CD4-positive, alpha-beta memory T cell (primary cell): Measurements from ENCODE around the gene MTA3. TPM values are rescaled to one million over a fixed set of nuclear protein-coding genes. Genes with fewer than 3 reads are reported as not detected.
"Not testable (repeated sequence)": the region's sequence is repeated elsewhere in the genome, so short reads cannot be mapped to it uniquely, and the experiment has no call there.

ENCODE experiments used
- CTCF ChIA-PET: fragments of 350-600 bp; sonication (Branson Sonifier 250); formaldehyde crosslinking; loops from one replicate; lab custom pipeline; 2021; ENCODE audit warnings: inconsistent platforms; ENCODE audit not compliant: partially characterized antibody; lab: Charles Lee
- POLR2A ChIA-PET: fragments of 350-600 bp; sonication (Branson Sonifier 250); formaldehyde crosslinking; loops from one replicate; lab custom pipeline; 2021; ENCODE audit not compliant: partially characterized antibody; lab: Charles Lee
- DNase-seq, 5 donors: peaks; one replicate each; pipeline versions ENCODE4 v3.0.0 to v3.0.0-alpha.2; 2020 to 2022; ENCODE audit warnings: mixed read lengths in 1 of 5
- H3K27ac ChIP-seq: one replicate; pipeline ENCODE4 v1.7.0; 2013; ENCODE audit warnings: low read depth, low read length
- H3K27me3 ChIP-seq: 2 replicates; pipeline ENCODE4 v1.7.0; 2013; ENCODE audit warnings: mild to moderate bottlenecking, low read length, moderate library complexity; ENCODE audit not compliant: insufficient read depth
- H3K36me3 ChIP-seq: 2 replicates; pipeline ENCODE4 v1.7.0; 2013; ENCODE audit warnings: mild to moderate bottlenecking, low read length, moderate library complexity; ENCODE audit not compliant: insufficient read depth
- H3K4me1 ChIP-seq: 2 replicates; pipeline ENCODE4 v1.7.0; 2013; ENCODE audit warnings: mild to moderate bottlenecking, low read length, moderate library complexity; ENCODE audit not compliant: insufficient read depth
- H3K4me3 ChIP-seq, 2 donors: one replicate each; pipeline ENCODE4 v1.7.0; 2013; ENCODE audit warnings: low read length in 2 of 2, mild to moderate bottlenecking in 1 of 2
- H3K9me3 ChIP-seq, 2 donors: one replicate each; pipeline ENCODE4 v1.7.0; 2013; ENCODE audit warnings: low read length in 2 of 2, control low read depth in 1 of 2; ENCODE audit not compliant: control insufficient read depth in 1 of 2
- H3K27ac Mint-ChIP-seq, 7 donors: one replicate each; pipeline ENCODE4 v1.8.0; 2020 to 2021; ENCODE audit warnings: mixed read lengths in 7 of 7, mild to moderate bottlenecking in 6 of 7, inconsistent platforms in 3 of 7, moderate library complexity in 3 of 7
- H3K27me3 Mint-ChIP-seq, 2 donors: one replicate each; pipeline ENCODE4 v1.8.0; 2020 to 2021; ENCODE audit warnings: mixed read lengths in 2 of 2
- H3K36me3 Mint-ChIP-seq, 2 donors: one replicate each; pipeline ENCODE4 v1.8.0; 2020 to 2021; ENCODE audit warnings: mixed read lengths in 2 of 2, inconsistent platforms in 1 of 2, mild to moderate bottlenecking in 1 of 2
- H3K4me1 Mint-ChIP-seq, 4 donors: one replicate each; pipeline ENCODE4 v1.8.0; 2020 to 2021; ENCODE audit warnings: mixed read lengths in 4 of 4, mild to moderate bottlenecking in 1 of 4
- H3K4me3 Mint-ChIP-seq, 8 donors: one replicate each; pipeline ENCODE4 v1.8.0; 2020 to 2021; ENCODE audit warnings: mixed read lengths in 8 of 8, mild to moderate bottlenecking in 7 of 8, moderate library complexity in 6 of 8, inconsistent platforms in 3 of 8
- H3K9me3 Mint-ChIP-seq, 8 donors: one replicate each; pipeline ENCODE4 v1.8.0; 2020 to 2021; ENCODE audit warnings: mixed read lengths in 8 of 8, mild to moderate bottlenecking in 5 of 8, inconsistent platforms in 3 of 8, moderate library complexity in 1 of 8
- intact Hi-C: fragments of 100-400 bp; cut with micrococcal nuclease; formaldehyde crosslinking; loops from one replicate; pipeline ENCODE4 v1.15.1; 2023
- polyA plus RNA-seq, 2 donors: library from polyadenylated mRNA; unstranded; fragments of 300-500 nt; fragmentation: Illumina TruSeq; gene quantifications; one replicate each; pipeline ENCODE4 v1.2.3, GENCODE V29; 2021
- total RNA-seq, 2 experiments: library from RNA; stranded (reverse); gene quantifications; one replicate each; pipeline ENCODE4 v1.2.3, GENCODE V29; 2021

Gene MTA3
- total and polyA plus RNA-seq, 4 experiments from 2014 or later, result 7.7 to 21.3 (median 13.3) TPM

DNA sequence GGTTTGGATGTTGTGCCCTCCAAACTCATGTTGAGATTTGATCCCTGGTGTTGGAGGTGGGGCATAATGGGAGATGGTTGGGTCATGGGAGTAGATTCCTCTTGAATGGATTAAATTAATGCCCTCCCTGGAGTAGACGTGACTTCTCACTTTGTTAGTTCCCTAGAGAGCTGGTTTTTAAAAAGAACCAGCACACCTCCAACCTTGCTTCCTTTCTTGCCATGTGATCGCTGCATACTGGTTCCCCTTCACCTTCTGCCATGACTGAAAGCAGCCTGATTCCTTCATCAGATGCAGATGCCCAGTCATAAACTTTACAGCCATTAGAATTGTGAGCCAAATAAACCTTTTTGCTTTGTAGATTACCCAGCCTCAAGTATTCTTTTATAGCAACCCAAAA is 21.7 kb downstream of the MTA3 start:
- Histone ChIP-seq H3K36me3 (no peaks in the 10 kb centered on the region), H3K9me3 (no peaks in the 10 kb centered on the region), H3K4me1 (no peaks in the 10 kb centered on the region), H3K27ac (no peak overlapping the region), H3K27me3 (no peaks in the 10 kb centered on the region), H3K4me3 (no peak overlapping the region)
- intact Hi-C loops, result no loop called here
- CTCF ChIA-PET, result no interaction called here
- Mint-ChIP-seq H3K27ac (no peak overlapping the region), H3K4me1 (peaks cover 0 to 7% (median 3%) of the 10 kb centered on the region in 4 donors), H3K4me3 (no peak overlapping the region), H3K36me3 (peaks cover 2 to 24% of the 10 kb centered on the region in 2 donors), H3K9me3 (no peaks in the 10 kb centered on the region), H3K27me3 (no peaks in the 10 kb centered on the region)
- DNase-seq, result no peak
- POLR2A ChIA-PET, result no interaction called here

DNA sequence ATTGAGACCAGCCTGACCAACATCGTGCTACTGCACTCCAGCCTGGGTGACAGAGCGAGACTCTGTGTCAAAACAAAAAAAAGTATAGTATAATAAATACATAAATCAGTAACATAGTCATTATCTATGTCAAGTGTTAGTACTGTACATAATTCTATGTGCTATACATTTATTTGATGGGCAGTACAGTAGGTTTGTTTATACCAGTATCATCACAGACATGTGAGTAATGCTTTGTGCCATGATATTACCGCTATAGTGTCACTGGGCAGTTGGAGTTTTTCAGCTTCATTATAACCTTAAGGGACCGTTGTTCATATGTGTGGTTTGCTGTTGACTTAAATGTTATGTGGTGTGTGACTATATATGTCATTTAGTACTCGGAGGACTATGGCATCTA is 24.9 kb downstream of the MTA3 start:
- Mint-ChIP-seq H3K36me3 (peaks cover 2 to 11% of the 10 kb centered on the region in 2 donors), H3K9me3 (no peaks in the 10 kb centered on the region), H3K4me3 (no peak overlapping the region), H3K27me3 (no peaks in the 10 kb centered on the region), H3K4me1 (peaks cover 0 to 3% (median 1%) of the 10 kb centered on the region in 4 donors), H3K27ac (no peak overlapping the region)
- H3K36me3 ChIP-seq, result no peaks in the 10 kb centered on the region
- POLR2A ChIA-PET, result no interaction called here
- H3K27ac ChIP-seq, result no peak overlapping the region
- no peaks in the 10 kb centered on the region for H3K4me1 ChIP-seq
- intact Hi-C loops, result no loop called here
- H3K9me3 ChIP-seq, result no peaks in the 10 kb centered on the region
- H3K4me3 ChIP-seq, result no peak overlapping the region
- CTCF ChIA-PET, result no interaction called here
- no peak for DNase-seq
- H3K27me3 ChIP-seq, result no peaks in the 10 kb centered on the region

DNA sequence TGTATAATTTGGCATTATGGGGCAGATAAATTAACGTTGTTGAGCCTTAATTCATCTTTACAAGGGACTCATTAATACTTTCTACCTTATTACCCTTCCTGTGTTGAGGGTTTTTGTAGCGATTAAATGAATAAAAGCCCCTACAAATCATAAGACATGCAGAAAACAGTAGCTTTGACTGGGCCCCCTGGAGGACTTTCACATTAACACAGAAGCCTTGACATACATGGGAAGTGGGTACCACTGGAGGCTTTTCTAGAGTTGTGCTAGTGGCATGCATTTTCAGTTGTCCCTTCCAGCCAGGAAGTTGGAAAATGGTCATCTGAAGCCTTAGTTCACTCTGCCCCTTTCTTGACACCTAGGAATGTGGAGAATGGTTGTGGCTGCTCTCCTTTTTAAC is 30.2 kb downstream of the MTA3 start:
- Histone ChIP-seq H3K4me3 (no peak overlapping the region), H3K36me3 (no peaks in the 10 kb centered on the region), H3K27ac (no peak overlapping the region), H3K4me1 (no peaks in the 10 kb centered on the region), H3K27me3 (no peaks in the 10 kb centered on the region), H3K9me3 (no peaks in the 10 kb centered on the region)
- Mint-ChIP-seq H3K4me1 (no peaks in the 10 kb centered on the region), H3K27ac (no peak overlapping the region), H3K36me3 (peaks cover 2 to 6% of the 10 kb centered on the region in 2 donors), H3K27me3 (no peaks in the 10 kb centered on the region), H3K9me3 (no peaks in the 10 kb centered on the region), H3K4me3 (no peak overlapping the region)
- intact Hi-C loops, result no loop called here
- no peak for DNase-seq
- POLR2A ChIA-PET, result no interaction called here
- CTCF ChIA-PET, result no interaction called here

DNA sequence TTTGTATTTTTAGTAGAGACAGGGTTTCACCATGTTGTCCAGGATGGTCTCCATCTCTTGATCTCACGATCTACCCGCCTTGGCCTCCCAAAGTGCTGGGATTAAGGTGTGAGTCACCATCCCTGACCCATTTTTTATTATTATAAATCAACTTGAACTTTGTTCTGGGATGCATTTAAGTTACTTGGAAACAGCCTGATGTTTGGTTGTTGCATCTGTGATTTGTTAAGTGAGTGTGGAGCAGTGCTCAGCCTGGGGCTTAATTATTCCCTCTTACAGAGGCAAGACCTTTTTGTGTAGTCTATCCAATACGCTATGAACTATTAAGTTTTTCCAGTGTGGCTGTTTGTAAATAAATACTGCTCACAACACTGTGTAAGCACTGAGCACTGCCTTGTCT is 32.6 kb downstream of the MTA3 start:
- DNase-seq, result no peak
- Histone ChIP-seq H3K27me3 (no peaks in the 10 kb centered on the region), H3K4me1 (no peaks in the 10 kb centered on the region), H3K9me3 (no peaks in the 10 kb centered on the region), H3K27ac (no peak overlapping the region), H3K4me3 (no peak overlapping the region), H3K36me3 (no peaks in the 10 kb centered on the region)
- ChIA-PET CTCF (no interaction called here), POLR2A (no interaction called here)
- Mint-ChIP-seq H3K27ac (no peak overlapping the region), H3K4me1 (no peaks in the 10 kb centered on the region), H3K36me3 (peaks cover 2 to 6% of the 10 kb centered on the region in 2 donors), H3K27me3 (no peaks in the 10 kb centered on the region), H3K4me3 (no peak overlapping the region), H3K9me3 (no peaks in the 10 kb centered on the region)
- intact Hi-C loops, result no loop called here

DNA sequence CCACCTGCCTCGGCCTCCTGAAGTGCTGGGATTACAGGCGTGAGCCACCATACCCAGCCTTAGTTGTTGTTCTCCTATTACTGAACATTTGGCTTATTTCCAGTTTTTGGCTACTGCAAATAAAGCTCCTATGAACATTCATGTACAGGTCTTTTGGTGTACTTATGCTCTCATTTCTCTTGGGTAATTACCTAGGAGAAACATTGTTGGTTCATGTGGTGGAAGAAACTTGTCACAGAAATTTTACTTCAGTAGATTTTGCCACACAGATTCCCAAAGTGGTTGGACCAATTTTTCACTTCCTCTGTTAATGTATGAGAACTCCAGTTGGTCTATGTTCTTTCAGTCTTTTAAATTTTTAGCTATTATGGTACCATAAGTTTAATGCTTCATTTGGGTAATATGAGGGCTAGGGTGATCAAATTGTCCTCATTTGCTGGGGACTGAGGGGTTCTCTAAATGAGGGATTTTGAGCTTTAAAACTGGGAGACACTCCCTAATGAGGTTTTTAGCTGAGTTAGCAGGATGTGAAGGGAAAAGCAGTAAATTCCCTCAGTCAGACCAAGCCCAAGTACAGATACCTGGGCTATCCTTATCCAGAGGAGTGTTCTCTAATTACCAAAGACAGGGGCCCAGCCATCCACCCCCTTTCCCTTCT is 33.9 kb downstream of the MTA3 start:
- DNase-seq, result no peak
- POLR2A ChIA-PET, result no interaction called here
- Histone ChIP-seq H3K4me1 (no peaks in the 10 kb centered on the region), H3K9me3 (no peaks in the 10 kb centered on the region), H3K4me3 (no peak overlapping the region), H3K27me3 (no peaks in the 10 kb centered on the region), H3K36me3 (no peaks in the 10 kb centered on the region), H3K27ac (no peak overlapping the region)
- no peak overlapping the region for H3K4me3 Mint-ChIP-seq
- H3K36me3 Mint-ChIP-seq, result peaks cover 2 to 6% of the 10 kb centered on the region in 2 donors
- CTCF ChIA-PET, result no interaction called here
- no peak overlapping the region for H3K27ac Mint-ChIP-seq
- no peaks in the 10 kb centered on the region for H3K27me3 Mint-ChIP-seq
- H3K4me1 Mint-ChIP-seq, result no peaks in the 10 kb centered on the region
- intact Hi-C loops, result no loop called here
- H3K9me3 Mint-ChIP-seq, result no peaks in the 10 kb centered on the region

DNA sequence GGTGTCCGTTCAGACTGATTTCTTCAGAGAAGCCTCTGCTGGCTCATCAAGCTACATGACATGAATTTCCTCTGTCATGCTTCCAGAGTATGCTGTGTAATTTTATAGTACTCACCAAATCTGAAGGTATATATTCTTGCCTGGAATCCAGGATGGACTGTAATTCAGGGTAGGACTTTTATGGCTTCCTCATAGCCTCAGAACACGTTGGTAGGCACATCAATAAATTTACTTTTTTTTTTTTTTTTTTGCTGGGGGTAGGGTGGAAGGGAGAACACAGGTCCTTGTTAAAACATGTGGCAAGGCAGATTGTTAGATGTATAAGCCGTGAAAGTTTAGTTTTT is 34.4 kb downstream of the MTA3 start:
- no peak for DNase-seq
- H3K9me3 ChIP-seq, result no peaks in the 10 kb centered on the region
- peak overlapping the region in 1 of 7 donors; percentile 25 for H3K27ac Mint-ChIP-seq
- POLR2A ChIA-PET, result no interaction called here
- H3K27me3 Mint-ChIP-seq, result no peaks in the 10 kb centered on the region
- intact Hi-C loops, result no loop called here
- CTCF ChIA-PET, result no interaction called here
- H3K4me3 ChIP-seq, result no peak overlapping the region
- H3K27me3 ChIP-seq, result no peaks in the 10 kb centered on the region
- H3K27ac ChIP-seq, result no peak overlapping the region
- no peaks in the 10 kb centered on the region for H3K36me3 ChIP-seq
- H3K4me1 Mint-ChIP-seq, result no peaks in the 10 kb centered on the region
- peaks cover 2 to 6% of the 10 kb centered on the region in 2 donors for H3K36me3 Mint-ChIP-seq
- H3K9me3 Mint-ChIP-seq, result no peaks in the 10 kb centered on the region
- H3K4me1 ChIP-seq, result no peaks in the 10 kb centered on the region
- no peak overlapping the region for H3K4me3 Mint-ChIP-seq

DNA sequence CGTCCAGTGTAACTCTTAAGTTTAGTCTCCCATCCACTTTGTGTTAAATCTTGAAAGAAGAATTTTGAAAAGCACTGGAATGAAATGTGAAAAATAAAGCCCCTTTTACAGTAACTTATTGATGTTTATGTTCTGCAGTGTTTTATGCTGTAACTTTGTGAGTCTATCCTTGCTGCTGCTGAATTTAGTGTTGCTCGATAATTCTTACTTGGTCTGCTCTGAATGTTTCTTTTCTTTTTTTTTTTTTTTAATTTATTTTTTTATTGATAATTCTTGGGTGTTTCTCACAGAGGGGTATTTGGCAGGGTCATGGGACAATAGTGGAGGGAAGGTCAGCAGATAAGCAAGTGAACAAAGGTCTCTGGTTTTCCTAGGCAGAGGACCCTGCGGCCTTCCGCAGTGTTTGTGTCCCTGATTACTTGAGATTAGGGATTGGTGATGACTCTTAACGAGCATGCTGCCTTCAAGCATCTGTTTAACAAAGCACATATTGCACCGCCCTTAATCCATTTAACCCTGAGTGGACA is 36.0 kb downstream of the MTA3 start:
- H3K9me3 Mint-ChIP-seq, H3K36me3 Mint-ChIP-seq, H3K27ac ChIP-seq, DNase-seq, H3K9me3 ChIP-seq, POLR2A ChIA-PET, H3K36me3 ChIP-seq, H3K4me1 ChIP-seq, H3K4me3 Mint-ChIP-seq, CTCF ChIA-PET, intact Hi-C loops, H3K27me3 ChIP-seq, H3K4me3 ChIP-seq, H3K27me3 Mint-ChIP-seq, H3K4me1 Mint-ChIP-seq: not testable (repeated sequence)
- H3K27ac Mint-ChIP-seq, result peak overlapping the region in 1 of 7 donors; percentile 29
